Psoas muscle (tissue), 8 donors: ENCODE measurements around the gene MAT2A. TPM values are rescaled to one million over a fixed set of nuclear protein-coding genes. Genes with fewer than 3 reads are reported as not detected.

Experiments used
- ATAC-seq, 4 donors: fragments of 200-7000 bp; cut with Tn5 transposase; one replicate each; pipeline ENCODE4 v1.9.1; 2020; ENCODE audit warnings: moderate library complexity in 3 of 4, mild to moderate bottlenecking in 2 of 4
- DNase-seq, 2 donors: peaks; one replicate each; pipeline ENCODE4 v3.0.0-alpha.2; 2020
- H3K27ac ChIP-seq: fragments of 200-600 bp; one replicate; pipeline ENCODE4 v1.8.0; 2022
- H3K27me3 ChIP-seq, 3 donors: fragments of 200-600 bp in 1 of 3; one replicate each; pipeline versions ENCODE4 v1.6.1 to v1.8.0; 2013 to 2022; ENCODE audit warnings: low read length in 2 of 3, mild to moderate bottlenecking in 2 of 3, moderate library complexity in 1 of 3; ENCODE audit not compliant: insufficient read depth in 3 of 3
- H3K36me3 ChIP-seq, 2 donors: fragments of 200-600 bp in 1 of 2; one replicate each; pipeline versions ENCODE4 v1.6.1 to v1.8.0; 2013 to 2022; ENCODE audit warnings: low read depth in 1 of 2, mild to moderate bottlenecking in 1 of 2, moderate library complexity in 1 of 2; ENCODE audit not compliant: insufficient read depth in 1 of 2
- H3K4me1 ChIP-seq: fragments of 200-600 bp; one replicate; pipeline ENCODE4 v1.8.0; 2022
- H3K4me3 ChIP-seq: fragments of 200-600 bp; one replicate; pipeline ENCODE4 v1.8.0; 2022; ENCODE audit warnings: mild to moderate bottlenecking
- H3K9me3 ChIP-seq: fragments of 200-600 bp; one replicate; pipeline ENCODE4 v1.8.0; 2022
- CTCF ChIP-seq: fragments of 200-600 bp; IDR thresholded peaks from one replicate; pipeline ENCODE4 v1.8.0; 2022; ENCODE audit warnings: antibody characterized with exemption
- WGBS, 3 donors: extraction: QIAGEN DNeasy Blood & Tissue Kit; methylation state at CpG; one replicate each; pipeline versions ENCODE4 v1.1.6 to v1.1.7; 2013; 5-methylcytosine and 5-hydroxymethylcytosine counted together
- intact Hi-C, 2 donors: fragments of 100-400 bp; cut with DNase I; formaldehyde crosslinking; loops; one replicate each; pipeline versions ENCODE4 v1.11.0 to v1.14.2; 2022
- polyA plus RNA-seq, 3 donors: library from polyadenylated mRNA; stranded (reverse); fragments of 200-250 nt; gene quantifications; one replicate each; pipeline ENCODE4 v1.2.3, GENCODE V29; 2013
- total RNA-seq, 4 donors: library from RNA; stranded (reverse); fragmentation: NEBNext Ultra II Directional in 2 of 4; extraction: Animal tissue kit (Norgen Biotek cat#: 25700) in 2 of 4; gene quantifications; one replicate each; pipeline versions ENCODE4 v1.2.1 to v1.2.4, GENCODE V29; 2021 to 2023
- donor health status: healthy with polysubstance abuse.
- donor health status: DM: no; HTN: no; CAD: no; lungs with moderate emphysema.
- donor health status: Bipolar disorder and iron deficiency.
- donor health status: healthy.
- donor health status: DM: yes; HTN: yes; CAD: no.
- donor health status: DM: no; HTN: no; CAD: no.
- donor health status: DM: no; HTN: no; CAD: no.
- donor health status: DM: yes; HTN: yes; CAD: no.

The MAT2A gene
- total and polyA plus RNA-seq, 7 donors: 55.9 to 356 (median 178) TPM

GRCh38 chr2:85588645-85589044 is 49.7 kb downstream of the MAT2A start:
- 61 to 75% (median 62%) methylated on average over 4 of the region's 4 CpGs for WGBS, 3 donors
- no peak for TF ChIP-seq CTCF
- peak overlapping the region; percentile 89 for H3K27ac ChIP-seq

GRCh38 chr2:85589181-85589580 is 50.2 kb downstream of the MAT2A start:
- no peak for TF ChIP-seq CTCF
- DNase-seq (peak; percentile 44 to 72), ATAC-seq (no peak)
- H3K27me3 ChIP-seq: no peaks in the 10 kb centered on the region
- intact Hi-C loops: no loop called here
- 27 to 40% (median 27%) methylated on average over 4 of the region's 4 CpGs for WGBS, 3 donors
- no peaks in the 10 kb centered on the region for H3K9me3 ChIP-seq
- H3K36me3 ChIP-seq: peaks cover 0 to 5% of the 10 kb centered on the region in 2 donors
- H3K4me3 ChIP-seq: no peak overlapping the region
- peaks cover 70% of the 10 kb centered on the region for H3K4me1 ChIP-seq
- H3K27ac ChIP-seq: peak overlapping the region; percentile 89

More at GRCh38 chr2:85588645-85589044, 49.7 kb downstream of the MAT2A start:
- Histone ChIP-seq H3K9me3 (no peaks in the 10 kb centered on the region), H3K27me3 (no peaks in the 10 kb centered on the region), H3K4me3 (no peak overlapping the region), H3K4me1 (peaks cover 74% of the 10 kb centered on the region), H3K36me3 (peaks cover 0 to 5% of the 10 kb centered on the region in 2 donors)
- no peak for DNase-seq
- intact Hi-C loops: no loop called here
- no peak for ATAC-seq

GRCh38 chr2:85589982-85590791 is 51.2 kb downstream of the MAT2A start:
- TF ChIP-seq CTCF: no peak
- peak in 1 of 2 donors; percentile 60 for DNase-seq
- H3K4me1 ChIP-seq: peaks cover 75% of the 10 kb centered on the region
- H3K9me3 ChIP-seq: no peaks in the 10 kb centered on the region
- no peaks in the 10 kb centered on the region for H3K27me3 ChIP-seq
- 42 to 50% (median 47%) methylated on average over 7 of the region's 7 CpGs for WGBS, 3 donors
- H3K36me3 ChIP-seq: peaks cover 0 to 5% of the 10 kb centered on the region in 2 donors
- H3K4me3 ChIP-seq: no peak overlapping the region
- intact Hi-C loops: no loop called here
- H3K27ac ChIP-seq: peak overlapping the region; percentile 89
- no peak for ATAC-seq

GRCh38 chr2:85590950-85591349 is 52.0 kb downstream of the MAT2A start:
- ATAC-seq (no peak), DNase-seq (peak in 1 of 2 donors; percentile 24)
- Histone ChIP-seq H3K36me3 (peaks cover 0 to 5% of the 10 kb centered on the region in 2 donors), H3K27me3 (no peaks in the 10 kb centered on the region), H3K4me1 (peaks cover 67% of the 10 kb centered on the region), H3K27ac (peak overlapping the region; percentile 89), H3K4me3 (no peak overlapping the region), H3K9me3 (no peaks in the 10 kb centered on the region)
- WGBS, 3 donors: 73 to 84% (median 74%) methylated on average over 2 of the region's 2 CpGs
- intact Hi-C loops: no loop called here
- TF ChIP-seq CTCF: no peak
